Measurements from ENCODE around the gene UPF1.
A peak's percentile ranks its signal among the peaks of the same experiment; 100 is the strongest.

UPF1 gene

GRCh38 chr19:18840288-18841267 is 8.8 kb downstream of the UPF1 start:
- DNase-seq = no peak

- no peak for DNase-seq
Measured at GRCh38 chr19:18841400-18841799, 9.6 kb downstream of the UPF1 start.

GRCh38 chr19:18842166-18842565 is 10.4 kb downstream of the UPF1 start:
- DNase-seq = no peak

GRCh38 chr19:18843960-18844359 is 12.2 kb downstream of the UPF1 start:
- DNase-seq = no peak

- DNase-seq = no peak
Measured at GRCh38 chr19:18844806-18845329, 13.1 kb downstream of the UPF1 start.

- no peak for DNase-seq
Measured at GRCh38 chr19:18845961-18846360, 14.2 kb downstream of the UPF1 start.

- peak; percentile 67 for DNase-seq
Measured at GRCh38 chr19:18846862-18847548, 15.2 kb downstream of the UPF1 start.

GRCh38 chr19:18847549-18848463 is 16.0 kb downstream of the UPF1 start:
- DNase-seq = no peak

- peak; percentile 62 for DNase-seq
Measured at GRCh38 chr19:18848878-18849661, 17.3 kb downstream of the UPF1 start.

- no peak for DNase-seq
Measured at GRCh38 chr19:18849838-18850400, 18.2 kb downstream of the UPF1 start.

GRCh38 chr19:18850471-18851375 is 19.0 kb downstream of the UPF1 start:
- DNase-seq = no peak

- no peak for DNase-seq
Measured at GRCh38 chr19:18851673-18852325, 20.0 kb downstream of the UPF1 start.

- DNase-seq = no peak
Measured at GRCh38 chr19:18852648-18853047, 20.9 kb downstream of the UPF1 start.

- no peak for DNase-seq
Measured at GRCh38 chr19:18853755-18854427, 22.1 kb downstream of the UPF1 start.

GRCh38 chr19:18854982-18855381 is 23.2 kb downstream of the UPF1 start:
- DNase-seq = no peak

GRCh38 chr19:18855647-18856384 is 24.1 kb downstream of the UPF1 start:
- DNase-seq = no peak

GRCh38 chr19:18856385-18857126 is 24.8 kb downstream of the UPF1 start:
- no peak for DNase-seq

GRCh38 chr19:18857223-18857622 is 25.5 kb downstream of the UPF1 start:
- no peak for DNase-seq

All from CD4-positive, alpha-beta T cell treated with Interleukin-15 for 1 hour (primary cell).